HL-60 (cell line): Measurements from ENCODE around the gene MAMDC2.

Experiments used
- DNase-seq, 2 experiments: peaks; one replicate each; pipeline ENCODE4 v3.0.0-alpha.2; 2010 to 2020; ENCODE audit warnings: low read depth in 1 of 2, low spot score in 1 of 2
- H3K27ac ChIP-seq: fragments of 250-450 bp; sonication (Bioruptor Pico); replicated peaks from 2 replicates; pipeline ENCODE4 v1.5.1; 2020; ENCODE audit warnings: mild to moderate bottlenecking, moderate library complexity
- H3K27me3 ChIP-seq: fragments of 250-450 bp; sonication (Bioruptor Pico); 2 replicates; pipeline ENCODE4 v1.5.1; 2021; ENCODE audit warnings: mild to moderate bottlenecking, moderate library complexity; ENCODE audit not compliant: insufficient read depth, poor library complexity, severe bottlenecking
- H3K4me3 ChIP-seq: replicated peaks from 2 replicates; pipeline ENCODE4 v1.5.1; 2011; ENCODE audit warnings: mild to moderate bottlenecking, control low read depth, low read length; ENCODE audit not compliant: insufficient read depth
- CTCF ChIP-seq: IDR thresholded peaks from one replicate; pipeline ENCODE4 v1.5.1; 2011; ENCODE audit warnings: low read length, control low read depth, inconsistent platforms; ENCODE audit not compliant: insufficient read depth
- GABPA ChIP-seq: IDR thresholded peaks from 2 replicates; pipeline ENCODE4 v1.6.1; 2012; ENCODE audit warnings: low read depth
- POLR2AphosphoS5 ChIP-seq: IDR thresholded peaks from 2 replicates; pipeline ENCODE4 v1.6.1; 2012; ENCODE audit warnings: low read depth
- REST ChIP-seq: IDR thresholded peaks from 2 replicates; pipeline ENCODE4 v1.6.1; 2012; ENCODE audit warnings: low read depth; ENCODE audit not compliant: insufficient replicate concordance
- SPI1 ChIP-seq: IDR thresholded peaks from 2 replicates; pipeline ENCODE4 v1.6.1; 2012; ENCODE audit warnings: low read depth, mild to moderate bottlenecking, borderline replicate concordance

The MAMDC2 gene

GRCh38 chr9:70097187-70097586, 53.5 kb downstream of the MAMDC2 start:
- TF ChIP-seq POLR2AphosphoS5 = no peak
- no peak for TF ChIP-seq GABPA
- no peak for TF ChIP-seq SPI1
- TF ChIP-seq REST = no peak
- Histone ChIP-seq H3K4me3 (no peak overlapping the region), H3K27me3 (no peaks in the 10 kb centered on the region), H3K27ac (no peak overlapping the region)
- DNase-seq = no peak

- Histone ChIP-seq H3K4me3 (no peak overlapping the region), H3K27ac (no peak overlapping the region), H3K27me3 (no peaks in the 10 kb centered on the region)
- no peak for TF ChIP-seq POLR2AphosphoS5
- TF ChIP-seq GABPA = no peak
- no peak for TF ChIP-seq REST
- no peak for DNase-seq
Observed at GRCh38 chr9:70100362-70100761, 56.7 kb downstream of the MAMDC2 start.

- Histone ChIP-seq H3K4me3 (no peak overlapping the region), H3K27ac (no peak overlapping the region), H3K27me3 (no peaks in the 10 kb centered on the region)
- DNase-seq = no peak
- TF ChIP-seq REST (no peak), SPI1 (no peak), GABPA (no peak), CTCF (no peak)
Observed at GRCh38 chr9:70101265-70101664, 57.6 kb downstream of the MAMDC2 start.

GRCh38 chr9:70105147-70105546, 61.5 kb downstream of the MAMDC2 start:
- Histone ChIP-seq H3K27ac (no peak overlapping the region), H3K27me3 (no peaks in the 10 kb centered on the region), H3K4me3 (no peak overlapping the region)
- no peak for TF ChIP-seq SPI1
- TF ChIP-seq CTCF = no peak
- TF ChIP-seq GABPA = no peak
- no peak for TF ChIP-seq REST
- no peak for TF ChIP-seq POLR2AphosphoS5
- DNase-seq = no peak
